Natural killer cell (primary cell): Measurements from ENCODE around the gene LTBP3. TPM values are rescaled to one million over a fixed set of nuclear protein-coding genes. Genes with fewer than 3 reads are reported as not detected.

Experiments
- ATAC-seq, 3 donors: fragments of 150-1000 bp in 2 of 3; fragments of 200-7000 bp in 1 of 3; cut with Tn5 transposase; 1 replicate in 1 of 3; 2 replicates in 2 of 3; pipeline ENCODE4 v1.10.0; 2021; ENCODE audit warnings: mild to moderate bottlenecking in 2 of 3, moderate library complexity in 2 of 3
- DNase-seq, 2 donors: peaks; one replicate each; pipeline versions ENCODE4 v3.0.0 to v3.0.0-alpha.2; 2013 to 2021; ENCODE audit warnings: mixed read lengths in 1 of 2
- H3K27ac ChIP-seq: one replicate; pipeline ENCODE4 v1.5.1; 2013; ENCODE audit warnings: mild to moderate bottlenecking, low read length
- H3K27me3 ChIP-seq: one replicate; pipeline ENCODE4 v1.6.1; 2013; ENCODE audit warnings: low read length; ENCODE audit not compliant: control insufficient read depth, insufficient read depth
- H3K36me3 ChIP-seq: one replicate; pipeline ENCODE4 v1.6.1; 2013; ENCODE audit warnings: low read length; ENCODE audit not compliant: control insufficient read depth, insufficient read depth
- H3K4me1 ChIP-seq: one replicate; pipeline ENCODE4 v1.6.1; 2013; ENCODE audit warnings: low read length; ENCODE audit not compliant: control insufficient read depth, insufficient read depth
- H3K4me3 ChIP-seq: one replicate; pipeline ENCODE4 v1.5.1; 2013; ENCODE audit warnings: low read length
- H3K9me3 ChIP-seq: one replicate; pipeline ENCODE4 v1.6.1; 2013; ENCODE audit warnings: low read length; ENCODE audit not compliant: control insufficient read depth, insufficient read depth
- H3K27ac Mint-ChIP-seq, 2 donors: one replicate each; pipeline ENCODE4 v1.8.0; 2022; ENCODE audit warnings: mild to moderate bottlenecking in 2 of 2, mixed read lengths in 2 of 2, moderate library complexity in 1 of 2
- H3K27me3 Mint-ChIP-seq, 2 donors: one replicate each; pipeline ENCODE4 v1.8.0; 2022; ENCODE audit warnings: low read depth in 2 of 2, mixed read lengths in 2 of 2
- H3K36me3 Mint-ChIP-seq: one replicate; pipeline ENCODE4 v1.8.0; 2022; ENCODE audit warnings: mixed read lengths
- H3K4me1 Mint-ChIP-seq, 2 donors: one replicate each; pipeline ENCODE4 v1.8.0; 2022; ENCODE audit warnings: mixed read lengths in 2 of 2
- H3K4me3 Mint-ChIP-seq: one replicate; pipeline ENCODE4 v1.8.0; 2022; ENCODE audit warnings: mild to moderate bottlenecking, moderate library complexity, mixed read lengths
- H3K9me3 Mint-ChIP-seq, 2 donors: one replicate each; pipeline ENCODE4 v1.8.0; 2022; ENCODE audit warnings: mixed read lengths in 2 of 2
- WGBS: methylation state at CpG from one replicate; pipeline ENCODE4 v1.1.7; 2013; ENCODE audit warnings: missing lambda C conversion rate; ENCODE audit not compliant: insufficient coverage; 5-methylcytosine and 5-hydroxymethylcytosine counted together
- intact Hi-C: fragments of 100-400 bp; cut with micrococcal nuclease; formaldehyde crosslinking; loops from one replicate; pipeline ENCODE4 v1.14.2; 2022
- total RNA-seq, 4 donors: library from RNA; stranded (reverse); fragments of 120-200 nt in 1 of 4; gene quantifications; one replicate each; pipeline versions ENCODE4 v1.2.3 to v1.2.4, GENCODE V29; 2013 to 2022
- TF ChIP-seq, protein P1 (sequence below): fragments of 200-600 bp; IDR thresholded peaks from one replicate; pipeline ENCODE4 v1.8.0; 2022; ENCODE audit warnings: antibody characterized with exemption

LTBP3 gene
- total RNA-seq, 3 donors from 2014 or later (not counting 1 experiment from before 2014, with no cell fraction given): 121 to 155 (median 140) TPM

GRCh38 chr11:65528819-65529350 is 29.3 kb downstream of the LTBP3 start:
- H3K27me3 ChIP-seq: no peaks in the 10 kb centered on the region
- ATAC-seq (no peak), DNase-seq (no peak)
- H3K9me3 ChIP-seq: no peaks in the 10 kb centered on the region
- 97% methylated on average over 12 of the region's 12 CpGs for WGBS
- Mint-ChIP-seq H3K4me3 (no peak overlapping the region), H3K27ac (no peak overlapping the region), H3K36me3 (no peaks in the 10 kb centered on the region), H3K9me3 (no peaks in the 10 kb centered on the region), H3K4me1 (peaks cover 0 to 18% of the 10 kb centered on the region in 2 donors), H3K27me3 (no peaks in the 10 kb centered on the region)
- no peak overlapping the region for H3K27ac ChIP-seq
- TF ChIP-seq, protein P1, sequence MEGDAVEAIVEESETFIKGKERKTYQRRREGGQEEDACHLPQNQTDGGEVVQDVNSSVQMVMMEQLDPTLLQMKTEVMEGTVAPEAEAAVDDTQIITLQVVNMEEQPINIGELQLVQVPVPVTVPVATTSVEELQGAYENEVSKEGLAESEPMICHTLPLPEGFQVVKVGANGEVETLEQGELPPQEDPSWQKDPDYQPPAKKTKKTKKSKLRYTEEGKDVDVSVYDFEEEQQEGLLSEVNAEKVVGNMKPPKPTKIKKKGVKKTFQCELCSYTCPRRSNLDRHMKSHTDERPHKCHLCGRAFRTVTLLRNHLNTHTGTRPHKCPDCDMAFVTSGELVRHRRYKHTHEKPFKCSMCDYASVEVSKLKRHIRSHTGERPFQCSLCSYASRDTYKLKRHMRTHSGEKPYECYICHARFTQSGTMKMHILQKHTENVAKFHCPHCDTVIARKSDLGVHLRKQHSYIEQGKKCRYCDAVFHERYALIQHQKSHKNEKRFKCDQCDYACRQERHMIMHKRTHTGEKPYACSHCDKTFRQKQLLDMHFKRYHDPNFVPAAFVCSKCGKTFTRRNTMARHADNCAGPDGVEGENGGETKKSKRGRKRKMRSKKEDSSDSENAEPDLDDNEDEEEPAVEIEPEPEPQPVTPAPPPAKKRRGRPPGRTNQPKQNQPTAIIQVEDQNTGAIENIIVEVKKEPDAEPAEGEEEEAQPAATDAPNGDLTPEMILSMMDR: no peak
- peaks cover 24% of the 10 kb centered on the region for H3K4me1 ChIP-seq
- H3K4me3 ChIP-seq: no peak overlapping the region
- intact Hi-C loops: no loop called here
- peaks cover 46% of the 10 kb centered on the region for H3K36me3 ChIP-seq

GRCh38 chr11:65526744-65527143 is 31.4 kb downstream of the LTBP3 start:
- H3K4me3 Mint-ChIP-seq: peak overlapping the region; percentile 52
- peak overlapping the region in 1 of 2 donors; percentile 18 for H3K27ac Mint-ChIP-seq
- Histone ChIP-seq H3K27me3 (no peaks in the 10 kb centered on the region), H3K9me3 (no peaks in the 10 kb centered on the region), H3K36me3 (peaks cover 32% of the 10 kb centered on the region), H3K4me3 (no peak overlapping the region), H3K27ac (no peak overlapping the region), H3K4me1 (peaks cover 30% of the 10 kb centered on the region)
- WGBS: 98% methylated on average over 8 of the region's 8 CpGs
- intact Hi-C loops: no loop called here
- DNase-seq: no peak
- ATAC-seq: no peak
- no peaks in the 10 kb centered on the region for H3K36me3 Mint-ChIP-seq
- no peaks in the 10 kb centered on the region for H3K27me3 Mint-ChIP-seq
- H3K9me3 Mint-ChIP-seq: no peaks in the 10 kb centered on the region
- H3K4me1 Mint-ChIP-seq: peaks cover 5 to 23% of the 10 kb centered on the region in 2 donors
- TF ChIP-seq, protein P1: no peak

DNA sequence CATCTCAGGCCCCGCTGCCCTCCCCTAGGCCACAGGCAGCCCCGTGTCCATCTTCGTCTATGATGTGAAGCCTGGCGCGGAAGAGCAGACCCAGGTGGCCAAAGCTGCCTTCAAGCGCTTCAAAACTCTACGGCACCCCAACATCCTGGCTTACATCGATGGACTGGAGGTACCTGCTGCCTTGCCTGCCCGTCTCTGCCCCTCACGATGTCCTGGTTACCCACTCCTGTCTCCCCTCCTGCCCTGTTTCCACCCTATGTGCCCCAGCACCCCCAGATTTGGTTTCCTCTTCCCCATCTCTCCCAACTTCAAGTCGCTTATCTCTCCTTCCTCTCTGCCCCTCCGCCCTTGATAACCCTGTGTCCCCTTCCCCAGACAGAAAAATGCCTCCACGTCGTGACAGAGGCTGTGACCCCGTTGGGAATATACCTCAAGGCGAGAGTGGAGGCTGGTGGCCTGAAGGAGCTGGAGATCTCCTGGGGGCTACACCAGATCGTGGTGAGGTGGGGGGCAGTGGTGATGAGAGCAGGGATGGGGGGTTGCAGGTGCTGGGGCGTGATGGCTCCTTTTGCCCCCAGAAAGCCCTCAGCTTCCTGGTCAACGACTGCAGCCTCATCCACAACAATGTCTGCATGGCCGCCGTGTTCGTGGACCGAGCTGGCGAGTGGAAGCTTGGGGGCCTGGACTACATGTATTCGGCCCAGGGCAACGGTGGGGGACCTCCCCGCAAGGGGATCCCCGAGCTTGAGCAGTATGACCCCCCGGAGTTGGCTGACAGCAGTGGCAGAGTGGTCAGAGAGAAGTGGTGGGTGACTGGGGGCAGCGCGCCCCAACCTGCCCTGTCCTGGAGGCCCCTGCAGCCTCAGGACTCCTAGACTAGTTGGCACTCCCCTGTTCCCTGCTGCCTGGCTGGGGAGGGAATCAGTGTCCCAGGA is 32.3 kb downstream of the LTBP3 start:
- Mint-ChIP-seq H3K9me3 (no peaks in the 10 kb centered on the region), H3K27ac (peak overlapping the region; percentile 51 to 83), H3K4me1 (peaks cover 5 to 23% of the 10 kb centered on the region in 2 donors), H3K4me3 (peak overlapping the region; percentile 78), H3K27me3 (no peaks in the 10 kb centered on the region), H3K36me3 (no peaks in the 10 kb centered on the region)
- TF ChIP-seq, protein P1: no peak
- Histone ChIP-seq H3K36me3 (peaks cover 23% of the 10 kb centered on the region), H3K27ac (peak overlapping the region; percentile 50), H3K4me1 (peaks cover 30% of the 10 kb centered on the region), H3K4me3 (peak overlapping the region; percentile 62), H3K27me3 (no peaks in the 10 kb centered on the region), H3K9me3 (no peaks in the 10 kb centered on the region)
- WGBS: 52% methylated on average over 31 of the region's 31 CpGs
- intact Hi-C loops: no loop called here
- DNase-seq (peak in 1 of 2 donors; percentile 55), ATAC-seq (no peak)
